ENCODE results near the gene GRSF1.
"Not testable (repeated sequence)": the region's sequence is repeated elsewhere in the genome, so short reads cannot be mapped to it uniquely, and the experiment has no call there.

GRCh38 chr4:70840137-70840536 lies 447 bp upstream of the GRSF1 start:
- TF ChIP-seq POLR2AphosphoS5 (IDR thresholded peaks at IDR 0.05); POLR2A (IDR thresholded peaks at IDR 0.05; ENCODE audit: low read depth); EP300 (IDR thresholded peaks at IDR 0.05): not testable (repeated sequence)

All from esophagus muscularis mucosa (tissue), 3 donors.